GM23248 (cell line): ENCODE measurements around the gene MED12L. TPM values are rescaled to one million over a fixed set of nuclear protein-coding genes. Genes with fewer than 3 reads are reported as not detected.

ENCODE experiments used
- DNase-seq: peaks from one replicate; pipeline ENCODE4 v3.0.0-alpha.2; 2015
- H2AFZ ChIP-seq: fragments of 200-600 bp; sonication (generic); 2 replicates; pipeline ENCODE4 v1.6.1; 2016; ENCODE audit warnings: antibody characterized with exemption
- H3F3A ChIP-seq: fragments of 200-600 bp; sonication (generic); 2 replicates; pipeline ENCODE4 v1.6.1; 2016; ENCODE audit warnings: mild to moderate bottlenecking, antibody characterized with exemption, mixed run types; ENCODE audit not compliant: insufficient read depth
- H3K27ac ChIP-seq: fragments of 200-600 bp; sonication (generic); 2 replicates; pipeline ENCODE4 v1.5.1; 2016; ENCODE audit warnings: mild to moderate bottlenecking
- H3K27me3 ChIP-seq: fragments of 200-600 bp; sonication (generic); replicated peaks from 2 replicates; pipeline ENCODE4 v1.6.1; 2016; ENCODE audit warnings: mild to moderate bottlenecking; ENCODE audit not compliant: insufficient read depth
- H3K36me3 ChIP-seq: fragments of 200-600 bp; sonication (generic); 2 replicates; pipeline ENCODE4 v1.6.1; 2016; ENCODE audit warnings: low read depth, mild to moderate bottlenecking
- H3K4me1 ChIP-seq: fragments of 200-600 bp; sonication (generic); 2 replicates; pipeline ENCODE4 v1.6.1; 2016; ENCODE audit warnings: mild to moderate bottlenecking; ENCODE audit not compliant: insufficient read depth
- H3K4me2 ChIP-seq: fragments of 200-600 bp; sonication (generic); one replicate; pipeline ENCODE4 v1.6.1; 2016; ENCODE audit warnings: mild to moderate bottlenecking; ENCODE audit not compliant: unreplicated experiment
- H3K4me3 ChIP-seq: fragments of 200-600 bp; sonication (generic); 2 replicates; pipeline ENCODE4 v1.5.1; 2016; ENCODE audit warnings: mild to moderate bottlenecking
- H3K79me2 ChIP-seq: fragments of 200-600 bp; sonication (generic); 2 replicates; pipeline ENCODE4 v1.6.1; 2016; ENCODE audit warnings: mild to moderate bottlenecking; ENCODE audit not compliant: insufficient read depth
- H3K9ac ChIP-seq: fragments of 200-600 bp; sonication (generic); 2 replicates; pipeline ENCODE4 v1.6.1; 2016; ENCODE audit warnings: mild to moderate bottlenecking
- H3K9me2 ChIP-seq: fragments of 200-600 bp; sonication (generic); 2 replicates; pipeline ENCODE4 v1.6.1; 2016; ENCODE audit warnings: mixed run types, mild to moderate bottlenecking, moderate library complexity; ENCODE audit not compliant: insufficient read depth
- H3K9me3 ChIP-seq: fragments of 200-600 bp; sonication (generic); one replicate; pipeline ENCODE4 v1.6.1; 2017; ENCODE audit warnings: low read depth
- H4K20me1 ChIP-seq: fragments of 200-600 bp; sonication (generic); 2 replicates; pipeline ENCODE4 v1.6.0; 2016; ENCODE audit not compliant: insufficient read depth
- EZH2 ChIP-seq: fragments of 200-600 bp; sonication (generic); IDR thresholded peaks from 2 replicates; pipeline ENCODE4 v1.6.1; 2018; ENCODE audit warnings: antibody characterized with exemption, mild to moderate bottlenecking; ENCODE audit not compliant: insufficient read depth, poor library complexity, severe bottlenecking
- EZH2phosphoT487 ChIP-seq: fragments of 200-600 bp; sonication (generic); IDR thresholded peaks from 2 replicates; pipeline ENCODE4 v1.6.1; 2018; ENCODE audit warnings: antibody characterized with exemption, moderate library complexity, mild to moderate bottlenecking, low read depth; ENCODE audit not compliant: insufficient read depth
- WGBS, 2 experiments: methylation state at CpG; one replicate each; pipeline ENCODE4 v1.1.6; 2015 to 2017; ENCODE audit warnings: low lambda C conversion rate in 2 of 2, low coverage in 1 of 2; ENCODE audit errors: missing lambda C conversion rate in 2 of 2; 5-methylcytosine and 5-hydroxymethylcytosine counted together
- in situ Hi-C: fragments of 300-500 bp; cut with MboI; formaldehyde crosslinking; loops from 2 replicates; pipeline ENCODE4 v1.15.0; 2020
- polyA plus RNA-seq: library from polyadenylated mRNA; unstranded; fragments of >200 nt; fragmentation: Nextera tagmentation; extraction: Ambion mirVana; gene quantifications from 2 replicates; pipeline ENCODE4 v1.2.1, GENCODE V29; 2016
- total RNA-seq: library from RNA; depleted of rRNA; stranded (reverse); fragments of >200 nt; shearing (Covaris generic); gene quantifications from 2 replicates; pipeline ENCODE4 v1.2.3, GENCODE V29; 2014

Gene MED12L
- total and polyA plus RNA-seq, 2 experiments from 2014 or later = 0.13 to 0.32 TPM

- 16 to 17% methylated on average over 5 of the region's 5 CpGs for WGBS, 2 experiments
- Histone ChIP-seq H3K9me2 (no peaks in the 10 kb centered on the region), H3K27ac (peak overlapping the region; percentile 40), H3K27me3 (no peaks in the 10 kb centered on the region), H3K4me2 (peak overlapping the region; percentile 11), H3K79me2 (no peaks in the 10 kb centered on the region), H3K9ac (no peak overlapping the region), H3F3A (peaks cover 12% of the 10 kb centered on the region; the same call in 1 of the 2 replicates), H3K4me1 (peaks cover 12% of the 10 kb centered on the region), H4K20me1 (no peaks in the 10 kb centered on the region), H3K9me3 (no peaks in the 10 kb centered on the region), H3K4me3 (no peak overlapping the region), H2AFZ (no peak overlapping the region), H3K36me3 (no peaks in the 10 kb centered on the region)
- DNase-seq = peak; percentile 94
- no peak for TF ChIP-seq EZH2
- peak; percentile 85; the same call in 1 of the 2 replicates for TF ChIP-seq EZH2phosphoT487
- in situ Hi-C loops = loop anchor here (10.0 kb wide), 1 partner anchor 469 kb away; no protein-coding TSS in a partner anchor
Observed at GRCh38 chr3:151445273-151446001, 360.0 kb downstream of the MED12L start.

GRCh38 chr3:151446002-151446340, 360.5 kb downstream of the MED12L start:
- WGBS, 2 experiments = 79 to 84% methylated on average over 3 of the region's 3 CpGs
- Histone ChIP-seq H3K27me3 (no peaks in the 10 kb centered on the region), H3K4me3 (no peak overlapping the region), H4K20me1 (no peaks in the 10 kb centered on the region), H3K9ac (no peak overlapping the region), H2AFZ (no peak overlapping the region), H3K36me3 (no peaks in the 10 kb centered on the region), H3F3A (peaks cover 12% of the 10 kb centered on the region; the same call in 1 of the 2 replicates), H3K9me2 (no peaks in the 10 kb centered on the region), H3K4me1 (peaks cover 12% of the 10 kb centered on the region), H3K4me2 (no peak overlapping the region), H3K27ac (peak overlapping the region; percentile 40; the same call in 1 of the 2 replicates), H3K9me3 (no peaks in the 10 kb centered on the region), H3K79me2 (no peaks in the 10 kb centered on the region)
- in situ Hi-C loops = loop anchor here (10.0 kb wide), 1 partner anchor 469 kb away; no protein-coding TSS in a partner anchor
- TF ChIP-seq EZH2phosphoT487 = no peak
- TF ChIP-seq EZH2 = no peak
- DNase-seq = no peak

GRCh38 chr3:151452368-151452767, 366.9 kb downstream of the MED12L start:
- in situ Hi-C loops = loop anchor here (25.0 kb wide), 1 partner anchor 210 kb away; no protein-coding TSS in a partner anchor
- H3K36me3 ChIP-seq = no peaks in the 10 kb centered on the region
- H3K9me3 ChIP-seq = no peaks in the 10 kb centered on the region
- H3K9ac ChIP-seq = no peak overlapping the region
- 0% methylated on average over 1 of the region's 1 CpG for WGBS, 2 experiments
- no peaks in the 10 kb centered on the region for H3F3A ChIP-seq
- H4K20me1 ChIP-seq = no peaks in the 10 kb centered on the region
- H3K4me2 ChIP-seq = no peak overlapping the region
- H3K9me2 ChIP-seq = no peaks in the 10 kb centered on the region
- H3K4me1 ChIP-seq = no peaks in the 10 kb centered on the region
- TF ChIP-seq EZH2phosphoT487 (no peak), EZH2 (no peak)
- no peak overlapping the region for H3K27ac ChIP-seq
- no peaks in the 10 kb centered on the region for H3K79me2 ChIP-seq
- no peaks in the 10 kb centered on the region for H3K27me3 ChIP-seq
- no peak for DNase-seq
- no peak overlapping the region for H2AFZ ChIP-seq
- H3K4me3 ChIP-seq = no peak overlapping the region

GRCh38 chr3:151452841-151453240, 367.4 kb downstream of the MED12L start:
- in situ Hi-C loops = loop anchor here (25.0 kb wide), 1 partner anchor 209 kb away; no protein-coding TSS in a partner anchor
- H3K4me2 ChIP-seq = no peak overlapping the region
- WGBS, 2 experiments = 64 to 68% methylated on average over 2 of the region's 2 CpGs

More at GRCh38 chr3:151452841-151453240, 367.4 kb downstream of the MED12L start:
- Histone ChIP-seq H3K36me3 (no peaks in the 10 kb centered on the region), H3K27ac (no peak overlapping the region), H2AFZ (no peak overlapping the region), H3K79me2 (no peaks in the 10 kb centered on the region), H3K4me3 (no peak overlapping the region), H3K9me3 (no peaks in the 10 kb centered on the region), H3F3A (no peaks in the 10 kb centered on the region), H3K9me2 (no peaks in the 10 kb centered on the region), H3K27me3 (no peaks in the 10 kb centered on the region), H4K20me1 (no peaks in the 10 kb centered on the region), H3K9ac (no peak overlapping the region), H3K4me1 (no peaks in the 10 kb centered on the region)
- no peak for TF ChIP-seq EZH2
- no peak for TF ChIP-seq EZH2phosphoT487
- DNase-seq = no peak
